B cell (primary cell): ENCODE results near the gene GIPC1.

ENCODE experiments used
- CTCF ChIP-seq: fragments of 200-600 bp; IDR thresholded peaks from one replicate; pipeline ENCODE4 v1.8.0; 2022; ENCODE audit warnings: antibody characterized with exemption, mild to moderate bottlenecking
- EZH2 ChIP-seq: IDR thresholded peaks from 2 replicates; pipeline ENCODE4 v1.6.1; 2012; ENCODE audit warnings: borderline replicate concordance, low read depth, mild to moderate bottlenecking, moderate library complexity, low read length; ENCODE audit not compliant: insufficient read depth, poor library complexity, severe bottlenecking

- TF ChIP-seq CTCF (no peak), EZH2 (no peak)
These were observed 22.0 kb upstream of the GIPC1 start, which contains the start of gene DNAJB1 for GRCh38 chr19:14517840-14518505.
